Breast epithelium (tissue), 4 donors: ENCODE data around the gene DCST1. TPM values are rescaled to one million over a fixed set of nuclear protein-coding genes. Genes with fewer than 3 reads are reported as not detected.

ENCODE experiments used
- DNase-seq, 2 donors: peaks; one replicate each; pipeline ENCODE4 v3.0.0-alpha.2; 2019; ENCODE audit warnings: low spot score in 2 of 2
- H3K27ac ChIP-seq, 2 donors: fragments of 200-600 bp; sonication (generic) in 1 of 2; one replicate each; pipeline ENCODE4 v1.5.1; 2016 to 2019; ENCODE audit warnings: mild to moderate bottlenecking in 1 of 2
- H3K27me3 ChIP-seq, 2 donors: fragments of 200-600 bp; sonication (generic) in 1 of 2; one replicate each; pipeline versions ENCODE4 v1.5.1 to v1.6.0; 2017 to 2019; ENCODE audit warnings: control low read depth in 1 of 2, mild to moderate bottlenecking in 1 of 2
- H3K36me3 ChIP-seq: fragments of 200-600 bp; one replicate; pipeline ENCODE4 v1.5.1; 2019
- H3K4me1 ChIP-seq, 2 donors: fragments of 200-600 bp; sonication (generic); one replicate each; pipeline ENCODE4 v1.5.1; 2016 to 2019; ENCODE audit warnings: control low read depth in 1 of 2
- H3K4me3 ChIP-seq, 3 donors: fragments of 200-600 bp; sonication (generic); 1 replicate in 2 of 3; 2 replicates in 1 of 3; pipeline ENCODE4 v1.5.1; 2016 to 2019; ENCODE audit warnings: mild to moderate bottlenecking in 3 of 3, moderate library complexity in 2 of 3
- H3K9me3 ChIP-seq, 2 donors: fragments of 200-600 bp; sonication (generic) in 1 of 2; one replicate each; pipeline ENCODE4 v1.5.1; 2016 to 2019; ENCODE audit warnings: control low read depth in 1 of 2
- CTCF ChIP-seq, 3 donors: fragments of 450-650 bp; IDR thresholded peaks; one replicate each; pipeline ENCODE4 v1.5.1; 2016 to 2017; ENCODE audit warnings: antibody characterized with exemption in 3 of 3, mild to moderate bottlenecking in 3 of 3, moderate library complexity in 3 of 3
- POLR2A ChIP-seq: fragments of 450-650 bp; IDR thresholded peaks from one replicate; pipeline ENCODE4 v1.6.1; 2016; ENCODE audit warnings: antibody characterized with exemption, mild to moderate bottlenecking, moderate library complexity
- POLR2AphosphoS5 ChIP-seq, 3 donors: sonication (generic); formaldehyde crosslinking; IDR thresholded peaks; one replicate each; pipeline ENCODE4 v1.6.1; 2017; ENCODE audit warnings: antibody characterized with exemption in 3 of 3
- intact Hi-C: fragments of 100-400 bp; cut with DNase I; formaldehyde crosslinking; loops from one replicate; pipeline ENCODE4 v1.15.1; 2023; ENCODE audit warnings: low total_unique reads
- total RNA-seq, 3 donors: library from RNA; depleted of rRNA; stranded (reverse); fragments of >200 nt; gene quantifications; one replicate each; pipeline ENCODE4 v1.1.0, GENCODE V29; 2016

Gene DCST1
- total RNA-seq, 3 donors from 2014 or later: 0.16 to 0.66 (median 0.44) TPM

GRCh38 chr1:155026154-155026553 lies 7.5 kb upstream of the DCST1 start:
- H3K27me3 ChIP-seq: no peaks in the 10 kb centered on the region

GRCh38 chr1:155026588-155026987 lies 7.0 kb upstream of the DCST1 start:
- DNase-seq: no peak
- Histone ChIP-seq H3K27me3 (no peaks in the 10 kb centered on the region), H3K27ac (peak overlapping the region in 1 of 2 donors; percentile 58), H3K4me1 (peaks cover 0 to 3% of the 10 kb centered on the region in 2 donors), H3K9me3 (no peaks in the 10 kb centered on the region), H3K4me3 (no peak overlapping the region), H3K36me3 (no peaks in the 10 kb centered on the region)
- intact Hi-C loops: no loop called here
- no peak for TF ChIP-seq CTCF (IDR thresholded peaks at IDR 0.05)
- no peak for TF ChIP-seq POLR2A
- TF ChIP-seq POLR2AphosphoS5 (IDR thresholded peaks at IDR 0.05): no peak

More at GRCh38 chr1:155026154-155026553, 7.5 kb upstream of the DCST1 start:
- Histone ChIP-seq H3K4me1 (peaks cover 0 to 3% of the 10 kb centered on the region in 2 donors), H3K4me3 (no peak overlapping the region), H3K9me3 (no peaks in the 10 kb centered on the region), H3K27ac (peak overlapping the region in 1 of 2 donors; percentile 58), H3K36me3 (no peaks in the 10 kb centered on the region)
- TF ChIP-seq POLR2AphosphoS5 (IDR thresholded peaks at IDR 0.05) (no peak), POLR2A (no peak), CTCF (IDR thresholded peaks at IDR 0.05) (no peak)
- intact Hi-C loops: no loop called here
- DNase-seq: no peak

- no peak for DNase-seq
- Histone ChIP-seq H3K4me3 (no peak overlapping the region), H3K36me3 (no peaks in the 10 kb centered on the region), H3K27me3 (no peaks in the 10 kb centered on the region), H3K9me3 (no peaks in the 10 kb centered on the region), H3K27ac (no peak overlapping the region), H3K4me1 (no peaks in the 10 kb centered on the region)
- intact Hi-C loops: no loop called here
- TF ChIP-seq CTCF (IDR thresholded peaks at IDR 0.05): no peak
- TF ChIP-seq POLR2A: no peak
- no peak for TF ChIP-seq POLR2AphosphoS5 (IDR thresholded peaks at IDR 0.05)
Observed at GRCh38 chr1:155029513-155030242, 3.9 kb upstream of the DCST1 start.

- DNase-seq: no peak
- H3K27ac ChIP-seq: no peak overlapping the region
- H3K36me3 ChIP-seq: no peaks in the 10 kb centered on the region
- TF ChIP-seq POLR2A (no peak), POLR2AphosphoS5 (IDR thresholded peaks at IDR 0.05) (no peak), CTCF (IDR thresholded peaks at IDR 0.05) (no peak)
- no peaks in the 10 kb centered on the region for H3K9me3 ChIP-seq
- no peaks in the 10 kb centered on the region for H3K27me3 ChIP-seq
- intact Hi-C loops: no loop called here
- H3K4me1 ChIP-seq: no peaks in the 10 kb centered on the region
- H3K4me3 ChIP-seq: no peak overlapping the region
Observed at GRCh38 chr1:155030243-155030795, 3.3 kb upstream of the DCST1 start.

DNA sequence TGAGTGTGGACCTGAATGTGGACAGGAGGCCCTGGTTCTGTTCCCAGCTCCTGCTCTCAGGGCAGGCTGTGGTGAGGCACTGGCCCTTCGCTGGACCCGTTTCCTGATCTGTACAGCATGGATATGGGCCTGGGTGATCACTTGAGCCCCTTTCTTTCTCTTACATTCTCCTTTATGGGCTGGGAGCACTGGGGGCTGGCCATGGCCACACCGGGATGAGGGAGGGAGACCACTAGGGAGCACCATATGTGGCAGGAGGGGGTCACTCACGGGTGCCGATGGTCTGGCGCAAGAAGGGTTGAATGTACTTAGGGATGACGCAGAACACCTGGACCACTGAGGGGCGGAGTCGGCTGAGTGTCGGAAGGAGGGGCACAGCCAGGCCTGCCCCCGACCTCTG lies 2.7 kb upstream of the DCST1 start:
- no peak for TF ChIP-seq POLR2A
- TF ChIP-seq POLR2AphosphoS5 (IDR thresholded peaks at IDR 0.05): no peak
- TF ChIP-seq CTCF (IDR thresholded peaks at IDR 0.05): no peak
- Histone ChIP-seq H3K9me3 (no peaks in the 10 kb centered on the region), H3K27me3 (no peaks in the 10 kb centered on the region), H3K4me1 (no peaks in the 10 kb centered on the region), H3K4me3 (no peak overlapping the region), H3K36me3 (no peaks in the 10 kb centered on the region), H3K27ac (no peak overlapping the region)
- intact Hi-C loops: no loop called here
- no peak for DNase-seq
